Left lung (tissue), 10 donors: ENCODE data around the gene UQCC5. TPM values are rescaled to one million over a fixed set of nuclear protein-coding genes. Genes with fewer than 3 reads are reported as not detected.

Experiments used
- ATAC-seq: fragments of 200-7000 bp; cut with Tn5 transposase; one replicate; pipeline ENCODE4 v1.9.1; 2020; ENCODE audit warnings: moderate library complexity
- DNase-seq, 4 donors: peaks; one replicate each; pipeline ENCODE4 v3.0.0-alpha.2; 2013 to 2020
- H3K27ac ChIP-seq, 2 donors: fragments of 200-600 bp; sonication (generic) in 1 of 2; one replicate each; pipeline versions ENCODE4 v1.5.0 to v1.8.0; 2020 to 2021
- H3K27me3 ChIP-seq, 2 donors: fragments of 200-600 bp; sonication (generic) in 1 of 2; one replicate each; pipeline versions ENCODE4 v1.5.0 to v1.8.0; 2020 to 2021
- H3K36me3 ChIP-seq, 2 donors: fragments of 200-600 bp; sonication (generic) in 1 of 2; one replicate each; pipeline versions ENCODE4 v1.5.0 to v1.8.0; 2020 to 2021
- H3K4me1 ChIP-seq, 2 donors: fragments of 200-600 bp; one replicate each; pipeline ENCODE4 v1.8.0; 2021
- H3K4me3 ChIP-seq, 2 donors: fragments of 200-600 bp; sonication (generic) in 1 of 2; one replicate each; pipeline versions ENCODE4 v1.5.0 to v1.8.0; 2020 to 2021; ENCODE audit warnings: mild to moderate bottlenecking in 1 of 2
- H3K9me3 ChIP-seq, 2 donors: fragments of 200-600 bp; sonication (generic) in 1 of 2; one replicate each; pipeline versions ENCODE4 v1.5.0 to v1.8.0; 2020 to 2021
- intact Hi-C, 2 donors: fragments of 100-400 bp; cut with DNase I; formaldehyde crosslinking; loops; one replicate each; pipeline versions ENCODE4 v1.11.2 to v1.14.2; 2022
- polyA plus RNA-seq, 6 donors: library from polyadenylated mRNA; unstranded; fragments of 120-200 nt; gene quantifications; one replicate each; pipeline ENCODE4 v1.2.1, GENCODE V29; 2013; ENCODE audit not compliant: insufficient read length in 6 of 6
- total RNA-seq, 2 donors: library from RNA; stranded (reverse); fragmentation: NEBNext Ultra II Directional; extraction: Animal tissue kit (Norgen Biotek cat#: 25700); gene quantifications; one replicate each; pipeline ENCODE4 v1.2.1, GENCODE V29; 2021
- TF ChIP-seq, protein P1 (sequence below), 2 donors: fragments of 200-600 bp; sonication (generic) in 1 of 2; IDR thresholded peaks; one replicate each; pipeline versions ENCODE4 v1.5.0 to v1.8.0; 2021; ENCODE audit warnings: antibody characterized with exemption in 2 of 2
- donor health status: DM: no; HTN: yes; CAD: no.
- donor health status: DM: no; HTN: no; CAD: no.

UQCC5 gene
- total and polyA plus RNA-seq, 8 donors = 9.6 to 20.4 (median 17.2) TPM

DNA sequence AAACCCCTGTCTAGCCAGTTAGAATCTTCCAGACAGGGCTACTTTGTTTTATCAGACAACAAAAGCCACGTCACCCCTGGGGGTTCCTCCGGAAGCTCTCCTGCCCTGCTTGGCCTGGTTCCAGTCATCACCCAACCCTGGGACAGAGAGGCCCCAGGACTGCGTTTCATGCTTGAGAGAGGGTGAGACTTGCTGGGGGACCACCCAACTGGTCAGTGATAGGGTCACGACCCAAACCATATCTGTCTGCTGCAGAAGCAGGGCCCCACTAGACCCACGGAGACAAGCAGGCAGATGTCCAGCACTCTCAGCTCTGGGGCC, 3.9 kb upstream of the UQCC5 start:
- Histone ChIP-seq H3K4me3 (peak overlapping the region; percentile 62 to 69), H3K27me3 (peaks cover 0 to 31% of the 10 kb centered on the region in 2 donors), H3K27ac (peak overlapping the region in 1 of 2 donors; percentile 53), H3K9me3 (no peaks in the 10 kb centered on the region), H3K36me3 (peaks cover 0 to 14% of the 10 kb centered on the region in 2 donors), H3K4me1 (peaks cover 22 to 68% of the 10 kb centered on the region in 2 donors)
- TF ChIP-seq, protein P1, sequence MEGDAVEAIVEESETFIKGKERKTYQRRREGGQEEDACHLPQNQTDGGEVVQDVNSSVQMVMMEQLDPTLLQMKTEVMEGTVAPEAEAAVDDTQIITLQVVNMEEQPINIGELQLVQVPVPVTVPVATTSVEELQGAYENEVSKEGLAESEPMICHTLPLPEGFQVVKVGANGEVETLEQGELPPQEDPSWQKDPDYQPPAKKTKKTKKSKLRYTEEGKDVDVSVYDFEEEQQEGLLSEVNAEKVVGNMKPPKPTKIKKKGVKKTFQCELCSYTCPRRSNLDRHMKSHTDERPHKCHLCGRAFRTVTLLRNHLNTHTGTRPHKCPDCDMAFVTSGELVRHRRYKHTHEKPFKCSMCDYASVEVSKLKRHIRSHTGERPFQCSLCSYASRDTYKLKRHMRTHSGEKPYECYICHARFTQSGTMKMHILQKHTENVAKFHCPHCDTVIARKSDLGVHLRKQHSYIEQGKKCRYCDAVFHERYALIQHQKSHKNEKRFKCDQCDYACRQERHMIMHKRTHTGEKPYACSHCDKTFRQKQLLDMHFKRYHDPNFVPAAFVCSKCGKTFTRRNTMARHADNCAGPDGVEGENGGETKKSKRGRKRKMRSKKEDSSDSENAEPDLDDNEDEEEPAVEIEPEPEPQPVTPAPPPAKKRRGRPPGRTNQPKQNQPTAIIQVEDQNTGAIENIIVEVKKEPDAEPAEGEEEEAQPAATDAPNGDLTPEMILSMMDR (IDR thresholded peaks at IDR 0.05) = no peak
- intact Hi-C loops = loop anchor here in 1 of 2 donors (10.0 kb wide), 1 partner anchor 68 kb away; no protein-coding TSS in a partner anchor
- ATAC-seq (no peak), DNase-seq (peak in 1 of 4 donors; percentile 46)

DNA sequence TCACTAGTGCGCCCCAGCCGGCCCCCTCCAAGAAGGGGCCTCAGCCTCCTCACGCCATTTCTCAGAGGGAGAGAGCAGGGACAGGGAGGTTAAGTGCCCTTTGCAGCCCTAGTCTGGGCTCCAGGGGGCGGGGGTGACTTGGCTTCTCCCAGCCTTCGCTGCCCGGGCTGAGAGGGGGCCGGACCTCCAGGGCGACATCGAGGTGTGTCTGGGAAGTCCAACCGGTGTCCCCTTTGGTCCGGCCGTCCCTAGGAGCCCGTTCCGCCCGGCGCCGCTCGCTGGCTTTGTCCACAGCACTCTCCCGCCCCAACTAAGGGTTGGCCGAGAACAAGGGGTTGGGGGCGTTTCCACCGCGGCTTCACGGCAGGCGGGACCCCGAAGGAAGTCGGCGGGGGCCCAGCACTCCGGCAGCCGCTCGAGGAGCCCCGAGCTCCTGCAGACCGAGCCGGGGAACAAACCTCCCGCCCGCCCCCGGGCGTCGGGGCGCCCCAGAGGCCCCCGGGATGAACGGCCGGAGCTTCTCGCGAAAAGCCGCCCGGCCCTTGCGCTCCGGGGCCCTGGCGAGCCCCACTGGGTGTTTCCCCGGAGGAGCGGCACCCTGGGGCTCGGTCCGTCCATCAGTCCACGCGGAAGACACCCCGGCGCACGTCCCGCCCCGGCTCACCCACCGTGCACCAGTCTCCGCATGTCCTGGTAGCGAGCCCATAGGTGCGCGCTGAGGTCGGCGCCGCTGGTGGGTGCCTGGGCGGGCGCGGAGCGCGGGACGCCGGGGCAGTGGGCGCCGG, 3.4 kb upstream of the UQCC5 start:
- TF ChIP-seq, protein P1 (IDR thresholded peaks at IDR 0.05) = no peak
- H3K27me3 ChIP-seq = peaks cover 0 to 31% of the 10 kb centered on the region in 2 donors
- peak in 2 of 4 donors; percentile 44 to 85 for DNase-seq
- H3K36me3 ChIP-seq = peaks cover 0 to 8% of the 10 kb centered on the region in 2 donors
- no peak for ATAC-seq
- H3K9me3 ChIP-seq = no peaks in the 10 kb centered on the region
- intact Hi-C loops = loop anchor here in 1 of 2 donors (10.0 kb wide), 1 partner anchor 68 kb away; no protein-coding TSS in a partner anchor
- peaks cover 19 to 71% of the 10 kb centered on the region in 2 donors for H3K4me1 ChIP-seq
- peak overlapping the region; percentile 23 to 53 for H3K27ac ChIP-seq
- peak overlapping the region; percentile 62 to 69 for H3K4me3 ChIP-seq

DNA sequence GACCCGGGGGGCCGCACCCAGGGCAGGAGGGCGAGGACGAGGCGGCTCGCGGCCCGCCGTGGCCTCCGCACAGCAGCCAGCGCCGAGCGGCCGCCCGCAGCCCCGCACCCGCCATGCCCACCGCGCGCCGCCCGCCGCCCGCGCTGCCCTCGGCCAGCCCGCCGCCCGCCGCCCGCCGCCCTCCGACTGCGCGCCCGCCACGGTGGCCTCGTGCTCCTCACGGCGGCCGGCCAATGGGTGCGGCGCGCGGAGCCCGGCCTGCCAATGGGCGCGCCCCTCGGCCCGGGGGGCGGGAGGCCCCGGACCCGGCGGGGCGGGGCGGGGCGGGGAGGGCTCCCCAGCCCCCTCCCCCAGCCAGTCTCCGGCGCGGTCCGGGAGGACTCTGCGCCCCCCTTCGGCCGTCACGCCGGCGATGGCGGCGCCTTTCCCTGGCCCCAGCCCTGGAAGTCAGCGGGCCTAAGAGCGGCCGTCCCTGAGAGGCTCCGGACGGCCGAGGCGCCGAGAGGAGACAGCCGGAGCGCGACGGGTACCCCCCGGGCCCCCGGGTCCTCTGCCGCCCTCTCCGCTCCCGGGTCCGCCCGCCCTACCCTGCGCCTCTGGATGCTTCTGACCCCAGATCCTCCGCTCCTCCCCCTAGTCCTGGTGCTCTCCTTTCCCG, 2.7 kb upstream of the UQCC5 start, which contains the start of gene NT5DC2:
NT5DC2 (minus strand) TSS at position 235 of the 658 bp plus-strand sequence; CDS start at position 115, 120 bp downstream.
- Histone ChIP-seq H3K36me3 (peaks cover 0 to 1% of the 10 kb centered on the region in 2 donors), H3K27me3 (peaks cover 0 to 31% of the 10 kb centered on the region in 2 donors), H3K4me1 (peaks cover 26 to 78% of the 10 kb centered on the region in 2 donors), H3K4me3 (peak within 1 kb of the TSS; percentile 62 to 69), H3K9me3 (no peaks in the 10 kb centered on the region), H3K27ac (peak within 1 kb of the TSS; percentile 46 to 71)
- ATAC-seq = peak; percentile 49
- DNase-seq = peak; percentile 68 to 87 (median 77)
- intact Hi-C loops = loop anchor here in 1 of 2 donors (10.0 kb wide), 1 partner anchor 69 kb away; no protein-coding TSS in a partner anchor
- TF ChIP-seq, protein P1 (IDR thresholded peaks at IDR 0.05) = no peak

DNA sequence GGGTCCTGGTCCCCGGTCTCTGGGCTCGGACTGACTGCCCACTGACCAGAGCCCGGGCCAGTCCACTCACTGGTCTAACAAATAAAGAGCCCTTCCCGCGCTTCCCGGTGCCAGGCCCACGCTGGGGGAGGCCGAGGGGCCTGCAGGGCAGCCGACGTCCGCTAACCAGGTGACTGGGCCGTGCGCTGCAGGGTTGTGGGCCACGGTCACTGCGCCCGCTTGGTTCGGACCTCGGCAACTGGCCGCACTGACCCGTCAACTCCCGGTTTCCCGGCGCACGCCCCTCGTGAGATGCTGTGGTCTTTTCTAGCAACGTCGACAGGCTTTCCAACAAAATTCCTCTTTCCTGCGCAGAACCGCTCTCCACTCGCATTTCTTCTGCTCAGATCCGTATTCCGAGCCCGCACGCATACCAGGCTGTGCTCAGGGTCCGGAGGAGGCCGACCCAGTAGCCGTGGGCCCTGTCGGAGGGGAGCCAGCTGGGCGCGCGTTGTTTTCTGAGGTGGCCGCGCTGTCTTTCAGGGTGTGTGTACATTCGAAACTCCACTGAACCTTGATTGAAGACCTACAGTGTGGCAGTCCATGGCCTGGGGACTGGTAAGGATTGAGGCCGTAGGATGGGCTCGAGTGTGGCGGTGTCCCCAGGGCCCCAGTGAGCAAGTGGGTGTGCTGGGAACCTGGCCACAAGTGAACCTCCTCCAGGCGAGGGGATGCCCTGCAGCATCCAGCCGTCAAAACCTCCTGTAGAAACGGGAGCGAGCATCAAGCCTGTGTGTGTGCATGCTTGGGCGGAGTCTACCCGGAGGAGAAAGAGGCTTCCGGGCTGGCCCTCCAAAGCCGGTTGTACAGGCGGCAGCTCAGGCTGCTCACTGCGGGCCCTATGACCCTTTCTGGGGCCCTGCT, 1.9 kb upstream of the UQCC5 start:
- intact Hi-C loops = loop anchor here in 1 of 2 donors (10.0 kb wide), 1 partner anchor 70 kb away; no protein-coding TSS in a partner anchor
- peak overlapping the region; percentile 54 to 56 for H3K4me3 ChIP-seq
- no peaks in the 10 kb centered on the region for H3K9me3 ChIP-seq
- TF ChIP-seq, protein P1 (IDR thresholded peaks at IDR 0.05) = no peak
- H3K36me3 ChIP-seq = no peaks in the 10 kb centered on the region
- peak overlapping the region; percentile 46 to 71 for H3K27ac ChIP-seq
- peaks cover 0 to 31% of the 10 kb centered on the region in 2 donors for H3K27me3 ChIP-seq
- peaks cover 29 to 84% of the 10 kb centered on the region in 2 donors for H3K4me1 ChIP-seq
- ATAC-seq = no peak
- DNase-seq = peak in 3 of 4 donors; percentile 19 to 83 (median 44)
